Testis (tissue), 3 donors: ENCODE results near the gene KRT3. TPM values are rescaled to one million over a fixed set of nuclear protein-coding genes. Genes with fewer than 3 reads are reported as not detected.

Experiments used
- DNase-seq: peaks from one replicate; pipeline ENCODE4 v3.0.0-alpha.2; 2019
- H3K27ac ChIP-seq, 2 donors: fragments of 200-600 bp; sonication (generic); one replicate each; pipeline ENCODE4 v1.5.1; 2019
- H3K27me3 ChIP-seq: fragments of 200-600 bp; sonication (generic); one replicate; pipeline ENCODE4 v1.5.1; 2019
- H3K36me3 ChIP-seq: fragments of 200-600 bp; sonication (generic); one replicate; pipeline ENCODE4 v1.5.1; 2017; ENCODE audit warnings: low read depth; ENCODE audit errors: missing control alignments
- H3K4me1 ChIP-seq: fragments of 200-600 bp; sonication (generic); one replicate; pipeline ENCODE4 v1.5.1; 2019
- H3K4me3 ChIP-seq, 2 donors: fragments of 200-600 bp; sonication (generic); one replicate each; pipeline ENCODE4 v1.5.1; 2017 to 2019
- H3K9me3 ChIP-seq: fragments of 200-600 bp; sonication (generic); one replicate; pipeline ENCODE4 v1.5.1; 2017
- POLR2A ChIP-seq: fragments of 450-650 bp; IDR thresholded peaks from one replicate; pipeline ENCODE4 v1.6.1; 2017; ENCODE audit warnings: antibody characterized with exemption, mild to moderate bottlenecking, moderate library complexity
- WGBS, 2 donors: methylation state at CpG; one replicate each; pipeline ENCODE4 v1.1.5; 2018; 5-methylcytosine and 5-hydroxymethylcytosine counted together
- intact Hi-C: fragments of 100-400 bp; cut with DNase I; formaldehyde crosslinking; loops from one replicate; pipeline ENCODE4 v1.15.1; 2023; ENCODE audit warnings: low total_unique reads
- polyA plus RNA-seq: library from polyadenylated mRNA; stranded (reverse); fragments of 350-450 nt; fragmentation: Illumina TruSeq; extraction: RNeasy Lipid Tissue Mini Kit (QIAGEN cat#74804); gene quantifications from one replicate; pipeline ENCODE4 v1.2.3, GENCODE V29; 2014; ENCODE audit warnings: low read depth, low replicate concordance; ENCODE audit not compliant: insufficient read depth
- total RNA-seq, 2 donors: library from RNA; depleted of rRNA; stranded (reverse); fragments of >200 nt; gene quantifications; one replicate each; pipeline ENCODE4 v1.2.3, GENCODE V29; 2016
- TF ChIP-seq, protein P1 (sequence below), 3 experiments: fragments of 450-650 bp in 2 of 3; fragments of 200-600 bp in 1 of 3; sonication (generic) in 1 of 3; IDR thresholded peaks; one replicate each; pipeline ENCODE4 v1.5.1; 2016 to 2019; ENCODE audit warnings: antibody characterized with exemption in 3 of 3, mild to moderate bottlenecking in 2 of 3, moderate library complexity in 1 of 3

Gene KRT3
- total and polyA plus RNA-seq, 3 donors from 2014 or later = not detected

DNA sequence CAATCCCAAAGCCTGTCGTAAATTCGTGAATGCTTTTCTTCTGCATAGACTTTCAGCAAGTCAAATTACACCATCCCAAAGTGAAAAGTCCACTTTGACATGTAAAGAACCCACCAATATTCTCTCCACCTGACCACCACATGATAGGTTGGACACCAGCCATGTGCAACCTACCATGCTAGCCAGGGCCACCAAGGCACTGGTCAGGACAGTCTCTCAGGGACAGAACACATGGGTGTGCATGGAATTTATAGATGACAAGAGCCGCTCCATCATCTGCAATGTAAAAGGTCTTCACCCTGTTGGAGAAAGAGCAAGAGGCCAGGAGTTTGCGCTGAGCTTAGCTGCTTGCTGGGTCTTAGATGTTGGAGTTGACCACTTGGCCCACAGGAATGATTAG, 13.4 kb downstream of the KRT3 start:
- DNase-seq = no peak
- no peaks in the 10 kb centered on the region for H3K36me3 ChIP-seq
- no peak overlapping the region for H3K4me3 ChIP-seq
- H3K9me3 ChIP-seq = no peaks in the 10 kb centered on the region
- WGBS, 2 donors = 96 to 98% methylated on average over 4 of the region's 4 CpGs
- no peaks in the 10 kb centered on the region for H3K27me3 ChIP-seq
- no peak overlapping the region for H3K27ac ChIP-seq
- H3K4me1 ChIP-seq = no peaks in the 10 kb centered on the region
- intact Hi-C loops = no loop called here
- TF ChIP-seq, protein P1, sequence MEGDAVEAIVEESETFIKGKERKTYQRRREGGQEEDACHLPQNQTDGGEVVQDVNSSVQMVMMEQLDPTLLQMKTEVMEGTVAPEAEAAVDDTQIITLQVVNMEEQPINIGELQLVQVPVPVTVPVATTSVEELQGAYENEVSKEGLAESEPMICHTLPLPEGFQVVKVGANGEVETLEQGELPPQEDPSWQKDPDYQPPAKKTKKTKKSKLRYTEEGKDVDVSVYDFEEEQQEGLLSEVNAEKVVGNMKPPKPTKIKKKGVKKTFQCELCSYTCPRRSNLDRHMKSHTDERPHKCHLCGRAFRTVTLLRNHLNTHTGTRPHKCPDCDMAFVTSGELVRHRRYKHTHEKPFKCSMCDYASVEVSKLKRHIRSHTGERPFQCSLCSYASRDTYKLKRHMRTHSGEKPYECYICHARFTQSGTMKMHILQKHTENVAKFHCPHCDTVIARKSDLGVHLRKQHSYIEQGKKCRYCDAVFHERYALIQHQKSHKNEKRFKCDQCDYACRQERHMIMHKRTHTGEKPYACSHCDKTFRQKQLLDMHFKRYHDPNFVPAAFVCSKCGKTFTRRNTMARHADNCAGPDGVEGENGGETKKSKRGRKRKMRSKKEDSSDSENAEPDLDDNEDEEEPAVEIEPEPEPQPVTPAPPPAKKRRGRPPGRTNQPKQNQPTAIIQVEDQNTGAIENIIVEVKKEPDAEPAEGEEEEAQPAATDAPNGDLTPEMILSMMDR (IDR thresholded peaks at IDR 0.05) = no peak
- TF ChIP-seq POLR2A = no peak

DNA sequence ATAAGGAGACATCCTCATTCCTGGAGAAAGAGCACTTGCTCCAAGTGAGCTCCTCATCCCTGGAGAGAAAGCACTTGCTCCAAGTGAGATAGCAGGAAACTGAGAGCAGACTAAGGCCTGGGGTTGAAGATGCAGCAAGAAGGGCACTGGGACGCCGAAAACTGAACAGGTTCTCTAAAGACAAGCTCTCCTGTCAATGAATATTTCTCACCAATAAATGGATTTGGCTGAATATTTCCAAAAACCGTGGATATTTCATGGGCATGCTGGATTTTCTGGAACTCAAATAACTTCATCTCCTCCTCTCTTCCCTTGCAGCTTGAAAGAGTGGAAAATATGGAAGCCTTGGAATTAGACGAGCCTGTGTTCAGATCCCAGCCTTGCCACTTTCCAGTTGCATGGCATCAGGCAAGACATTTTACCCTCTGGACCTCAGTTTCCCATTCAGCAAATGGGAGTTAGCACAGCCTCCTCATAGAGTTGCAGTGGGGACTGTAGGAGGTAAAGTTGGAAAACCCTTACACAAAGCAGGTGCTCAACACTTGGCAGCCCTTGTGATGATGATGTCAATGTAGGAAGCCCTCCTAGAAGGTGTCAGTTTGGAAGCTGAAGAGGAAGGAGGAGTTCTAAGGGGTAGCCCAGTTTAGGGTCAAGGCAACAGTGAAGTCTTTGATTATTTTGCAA, 14.4 kb downstream of the KRT3 start:
- Histone ChIP-seq H3K27me3 (no peaks in the 10 kb centered on the region), H3K4me3 (no peak overlapping the region), H3K4me1 (no peaks in the 10 kb centered on the region), H3K36me3 (no peaks in the 10 kb centered on the region), H3K27ac (no peak overlapping the region), H3K9me3 (no peaks in the 10 kb centered on the region)
- intact Hi-C loops = no loop called here
- 85 to 89% methylated on average over 4 of the region's 4 CpGs for WGBS, 2 donors
- TF ChIP-seq POLR2A = no peak
- TF ChIP-seq, protein P1 (IDR thresholded peaks at IDR 0.05) = no peak
- DNase-seq = no peak

- Histone ChIP-seq H3K27me3 (no peaks in the 10 kb centered on the region), H3K4me1 (no peaks in the 10 kb centered on the region), H3K27ac (no peak overlapping the region), H3K4me3 (no peak overlapping the region), H3K9me3 (no peaks in the 10 kb centered on the region), H3K36me3 (no peaks in the 10 kb centered on the region)
- DNase-seq = no peak
- TF ChIP-seq, protein P1 (IDR thresholded peaks at IDR 0.05) = no peak
- TF ChIP-seq POLR2A = no peak
- intact Hi-C loops = no loop called here
- WGBS, 2 donors = 87 to 95% methylated on average over 6 of the region's 6 CpGs
Measured at GRCh38 chr12:52779914-52780313, 16.0 kb downstream of the KRT3 start.

GRCh38 chr12:52778833-52779232, 17.1 kb downstream of the KRT3 start:
- DNase-seq = no peak
- H3K27me3 ChIP-seq = no peaks in the 10 kb centered on the region
- 98% methylated on average over 2 of the region's 2 CpGs for WGBS, 2 donors
- no peaks in the 10 kb centered on the region for H3K36me3 ChIP-seq
- no peaks in the 10 kb centered on the region for H3K4me1 ChIP-seq
- H3K9me3 ChIP-seq = no peaks in the 10 kb centered on the region
- intact Hi-C loops = no loop called here
- TF ChIP-seq, protein P1 (IDR thresholded peaks at IDR 0.05) = no peak
- no peak for TF ChIP-seq POLR2A
- H3K27ac ChIP-seq = no peak overlapping the region
- no peak overlapping the region for H3K4me3 ChIP-seq

- Histone ChIP-seq H3K27me3 (no peaks in the 10 kb centered on the region), H3K27ac (no peak overlapping the region), H3K4me3 (no peak overlapping the region), H3K36me3 (no peaks in the 10 kb centered on the region), H3K4me1 (no peaks in the 10 kb centered on the region), H3K9me3 (no peaks in the 10 kb centered on the region)
- TF ChIP-seq, protein P1 (IDR thresholded peaks at IDR 0.05) = no peak
- TF ChIP-seq POLR2A = no peak
- WGBS, 2 donors = 86 to 99% methylated on average over 4 of the region's 4 CpGs
- no peak for DNase-seq
- intact Hi-C loops = no loop called here
Measured at GRCh38 chr12:52777566-52777965, 18.4 kb downstream of the KRT3 start.
